HL-60/S4 treated with retinoic acid at 250 ng/mL for 4 days and 3 days (cell line): ENCODE data around the gene HLTF.
"Not testable (repeated sequence)": the region's sequence is repeated elsewhere in the genome, so short reads cannot be mapped to it uniquely, and the experiment has no call there.

Source experiments
- in situ Hi-C: fragments of 300-500 bp; cut with MboI; formaldehyde crosslinking; loops from 2 replicates; pipeline ENCODE4 v1.7.0; 2022; ENCODE audit warnings: low sequenced_read_pairs

HLTF gene, protein sequence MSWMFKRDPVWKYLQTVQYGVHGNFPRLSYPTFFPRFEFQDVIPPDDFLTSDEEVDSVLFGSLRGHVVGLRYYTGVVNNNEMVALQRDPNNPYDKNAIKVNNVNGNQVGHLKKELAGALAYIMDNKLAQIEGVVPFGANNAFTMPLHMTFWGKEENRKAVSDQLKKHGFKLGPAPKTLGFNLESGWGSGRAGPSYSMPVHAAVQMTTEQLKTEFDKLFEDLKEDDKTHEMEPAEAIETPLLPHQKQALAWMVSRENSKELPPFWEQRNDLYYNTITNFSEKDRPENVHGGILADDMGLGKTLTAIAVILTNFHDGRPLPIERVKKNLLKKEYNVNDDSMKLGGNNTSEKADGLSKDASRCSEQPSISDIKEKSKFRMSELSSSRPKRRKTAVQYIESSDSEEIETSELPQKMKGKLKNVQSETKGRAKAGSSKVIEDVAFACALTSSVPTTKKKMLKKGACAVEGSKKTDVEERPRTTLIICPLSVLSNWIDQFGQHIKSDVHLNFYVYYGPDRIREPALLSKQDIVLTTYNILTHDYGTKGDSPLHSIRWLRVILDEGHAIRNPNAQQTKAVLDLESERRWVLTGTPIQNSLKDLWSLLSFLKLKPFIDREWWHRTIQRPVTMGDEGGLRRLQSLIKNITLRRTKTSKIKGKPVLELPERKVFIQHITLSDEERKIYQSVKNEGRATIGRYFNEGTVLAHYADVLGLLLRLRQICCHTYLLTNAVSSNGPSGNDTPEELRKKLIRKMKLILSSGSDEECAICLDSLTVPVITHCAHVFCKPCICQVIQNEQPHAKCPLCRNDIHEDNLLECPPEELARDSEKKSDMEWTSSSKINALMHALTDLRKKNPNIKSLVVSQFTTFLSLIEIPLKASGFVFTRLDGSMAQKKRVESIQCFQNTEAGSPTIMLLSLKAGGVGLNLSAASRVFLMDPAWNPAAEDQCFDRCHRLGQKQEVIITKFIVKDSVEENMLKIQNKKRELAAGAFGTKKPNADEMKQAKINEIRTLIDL

DNA sequence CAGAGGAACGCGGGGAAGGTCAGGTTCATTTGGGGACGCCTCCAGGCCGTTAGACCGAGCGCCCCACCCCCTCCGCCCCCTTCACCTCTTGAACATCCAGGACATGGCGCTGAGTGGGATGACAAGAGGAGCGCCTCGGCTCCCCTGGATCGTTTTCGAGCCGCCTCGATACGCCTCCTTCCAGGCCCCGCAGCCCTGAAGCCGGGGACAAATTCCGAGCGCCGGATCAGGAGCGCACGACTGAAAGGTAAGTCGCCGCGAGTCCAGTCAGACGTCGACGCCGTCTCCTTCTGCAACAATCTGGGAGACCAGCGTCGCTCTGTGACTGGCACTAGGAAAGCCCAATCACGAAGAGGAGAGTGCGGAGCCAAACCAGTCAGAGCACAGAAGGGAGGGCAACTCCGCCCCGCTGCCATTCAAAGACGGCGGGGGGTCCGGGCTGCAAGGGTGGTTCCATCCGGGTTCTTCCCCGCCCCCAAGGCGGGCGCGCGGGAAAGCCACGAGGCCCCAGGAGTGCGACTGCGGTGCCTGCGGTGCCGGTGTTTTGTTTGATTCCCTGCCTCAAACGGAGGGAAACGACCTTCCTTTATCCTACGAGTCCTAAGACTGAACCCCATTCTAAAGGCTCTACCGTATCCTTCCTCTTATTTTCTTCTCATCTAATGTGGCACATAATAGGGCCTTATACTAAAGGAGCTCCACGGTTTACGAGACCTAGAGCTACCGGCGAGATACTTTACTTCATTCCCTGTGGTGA is at the start of gene HLTF:
Gene HLTF (minus strand): TSS at position 302 of the 757 bp plus-strand sequence. CDS start 197 bp downstream, at position 105.
- in situ Hi-C loops = no loop called here

DNA sequence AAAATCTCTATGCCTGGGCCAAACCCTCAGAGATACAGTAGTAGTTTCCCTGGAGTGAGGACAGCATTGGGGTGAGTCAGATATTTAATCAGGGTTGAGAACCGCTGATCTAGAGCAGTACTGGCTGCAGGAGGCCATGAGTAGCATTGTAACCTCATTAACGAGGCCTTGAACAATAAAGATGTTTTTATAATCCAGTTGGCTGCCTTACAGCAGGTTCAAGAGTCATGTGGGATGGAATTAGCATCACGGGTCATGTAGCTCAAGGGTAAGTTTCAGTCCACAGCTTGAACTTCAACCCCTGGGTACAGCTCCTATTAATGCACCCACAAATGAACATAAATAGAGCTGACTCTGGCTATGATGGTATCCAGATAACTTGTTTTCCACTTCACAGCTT is 48.2 kb upstream of the HLTF start:
- in situ Hi-C loops = no loop called here

DNA sequence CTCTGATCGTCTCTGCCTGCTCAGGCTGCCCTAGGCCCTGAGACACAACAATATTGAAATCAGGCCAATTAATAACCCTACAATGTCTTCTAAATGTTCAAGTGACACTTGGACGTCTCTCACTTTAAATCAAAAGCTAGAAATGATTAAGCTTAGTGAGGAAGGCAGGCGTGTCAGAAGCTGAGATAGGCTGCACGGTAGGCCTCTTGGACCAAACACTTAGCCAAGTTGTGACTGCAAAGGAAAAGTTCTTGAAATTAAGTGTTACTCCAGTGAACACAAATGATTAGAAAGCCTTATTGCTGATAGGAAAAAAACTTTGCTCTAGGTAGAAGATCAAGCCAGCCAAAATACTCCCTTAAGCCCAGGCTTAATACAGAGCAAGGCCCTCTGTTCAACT is 45.3 kb upstream of the HLTF start:
- in situ Hi-C loops = no loop called here

DNA sequence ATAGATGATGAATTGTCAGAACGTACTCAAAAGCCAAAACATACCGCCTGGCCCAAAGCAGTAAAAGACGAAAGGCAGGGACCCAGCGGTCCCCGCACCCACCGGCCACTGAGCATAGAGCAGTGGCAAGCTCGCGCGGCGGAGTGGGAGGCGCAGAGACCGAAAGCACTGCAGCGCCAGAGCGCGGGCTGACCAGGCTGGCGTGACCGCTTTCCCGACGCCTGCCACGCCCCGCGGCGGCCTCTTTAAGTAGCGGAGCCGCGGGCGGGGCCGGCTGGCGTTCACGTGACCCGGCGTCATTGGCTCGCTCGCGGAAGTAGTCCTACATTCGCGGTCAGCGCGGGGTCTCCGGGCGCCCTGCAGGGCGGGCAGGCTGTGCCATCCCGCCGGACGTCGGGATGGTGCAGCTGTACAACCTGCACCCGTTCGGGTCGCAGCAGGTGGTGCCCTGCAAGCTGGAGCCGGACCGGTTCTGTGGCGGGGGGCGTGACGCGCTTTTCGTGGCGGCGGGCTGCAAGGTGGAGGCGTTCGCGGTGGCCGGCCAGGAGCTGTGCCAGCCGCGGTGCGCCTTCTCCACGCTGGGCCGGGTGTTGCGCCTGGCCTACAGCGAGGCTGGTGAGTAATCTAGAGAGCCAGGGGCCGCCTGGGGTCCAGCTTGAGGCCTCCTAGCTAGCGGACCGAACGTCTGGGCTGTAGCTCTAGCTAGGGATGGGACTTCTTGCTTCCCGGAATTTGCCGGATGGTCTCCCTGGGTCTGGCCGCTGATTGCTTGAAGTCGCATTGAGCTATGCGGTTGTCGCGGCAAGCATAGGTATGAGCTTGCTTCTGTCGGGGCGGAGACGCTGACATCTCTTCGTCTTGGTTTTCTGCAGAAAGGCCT is 43.2 kb upstream of the HLTF start, which contains the start of gene HPS3:
Gene HPS3 (plus strand): TSS at position 313 of the 880 bp plus-strand sequence. CDS start 86 bp downstream, at position 399.
- in situ Hi-C loops = no loop called here

DNA sequence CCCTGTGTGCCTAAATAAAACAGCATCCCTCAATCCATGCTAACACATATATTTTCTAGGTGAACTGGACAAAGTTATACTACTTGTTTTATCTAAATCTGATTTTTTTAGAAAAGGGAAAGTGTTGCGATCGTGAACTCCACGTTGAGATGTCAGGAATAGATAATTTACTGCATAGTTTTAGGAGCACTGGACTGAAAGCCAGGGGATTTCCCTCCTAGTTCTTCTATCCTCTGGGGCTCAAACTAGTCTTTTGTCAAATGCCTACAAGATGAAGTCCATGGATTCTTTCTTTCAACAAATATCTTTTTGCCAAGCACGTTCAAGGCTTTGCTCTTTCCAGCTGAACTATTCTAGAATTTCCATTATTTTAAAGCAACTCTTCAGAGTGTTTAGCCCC is 42.5 kb upstream of the HLTF start:
- in situ Hi-C loops = no loop called here

DNA sequence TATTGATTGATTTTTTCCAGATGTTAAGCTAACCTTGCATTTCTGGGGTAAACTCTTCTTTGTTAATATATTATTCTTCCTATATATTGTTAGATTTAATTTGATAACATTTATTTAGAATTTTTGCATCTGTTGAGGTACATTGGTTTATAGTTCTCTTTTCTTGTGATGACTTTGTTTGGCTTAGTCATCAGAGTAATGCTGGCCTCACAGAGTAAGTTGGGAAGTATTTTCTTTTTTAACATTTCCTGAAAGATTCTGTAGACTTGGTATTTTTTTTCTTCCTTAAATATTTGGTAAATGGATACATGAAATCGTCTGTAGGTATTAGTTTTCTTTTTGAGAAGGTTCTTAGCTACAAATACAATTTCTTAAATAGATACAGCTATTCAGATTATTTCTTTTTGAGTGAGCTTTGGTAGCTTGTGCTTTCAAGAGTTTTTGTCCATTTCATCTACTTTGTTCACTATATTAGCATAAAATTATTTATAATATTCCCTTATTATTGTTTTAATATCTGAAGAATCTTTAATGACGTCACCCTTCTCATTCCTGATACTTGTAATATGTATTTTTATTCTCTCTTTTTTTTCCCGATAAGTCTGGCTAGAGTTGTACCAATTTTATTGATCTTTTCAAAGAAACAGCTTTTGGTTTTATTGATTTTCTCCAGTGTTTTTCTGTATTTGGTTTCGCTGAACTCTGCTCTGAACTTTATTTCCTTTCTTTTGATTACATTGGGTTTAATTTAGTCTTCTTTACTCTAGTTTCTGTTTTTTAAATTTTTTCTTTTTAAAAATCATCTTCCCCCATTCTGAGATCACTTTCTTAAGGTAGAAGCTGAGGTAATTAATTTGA is 36.6 kb upstream of the HLTF start:
- in situ Hi-C loops = loop anchor here (25.0 kb wide), 1 partner anchor 364 kb away; no protein-coding TSS in a partner anchor

DNA sequence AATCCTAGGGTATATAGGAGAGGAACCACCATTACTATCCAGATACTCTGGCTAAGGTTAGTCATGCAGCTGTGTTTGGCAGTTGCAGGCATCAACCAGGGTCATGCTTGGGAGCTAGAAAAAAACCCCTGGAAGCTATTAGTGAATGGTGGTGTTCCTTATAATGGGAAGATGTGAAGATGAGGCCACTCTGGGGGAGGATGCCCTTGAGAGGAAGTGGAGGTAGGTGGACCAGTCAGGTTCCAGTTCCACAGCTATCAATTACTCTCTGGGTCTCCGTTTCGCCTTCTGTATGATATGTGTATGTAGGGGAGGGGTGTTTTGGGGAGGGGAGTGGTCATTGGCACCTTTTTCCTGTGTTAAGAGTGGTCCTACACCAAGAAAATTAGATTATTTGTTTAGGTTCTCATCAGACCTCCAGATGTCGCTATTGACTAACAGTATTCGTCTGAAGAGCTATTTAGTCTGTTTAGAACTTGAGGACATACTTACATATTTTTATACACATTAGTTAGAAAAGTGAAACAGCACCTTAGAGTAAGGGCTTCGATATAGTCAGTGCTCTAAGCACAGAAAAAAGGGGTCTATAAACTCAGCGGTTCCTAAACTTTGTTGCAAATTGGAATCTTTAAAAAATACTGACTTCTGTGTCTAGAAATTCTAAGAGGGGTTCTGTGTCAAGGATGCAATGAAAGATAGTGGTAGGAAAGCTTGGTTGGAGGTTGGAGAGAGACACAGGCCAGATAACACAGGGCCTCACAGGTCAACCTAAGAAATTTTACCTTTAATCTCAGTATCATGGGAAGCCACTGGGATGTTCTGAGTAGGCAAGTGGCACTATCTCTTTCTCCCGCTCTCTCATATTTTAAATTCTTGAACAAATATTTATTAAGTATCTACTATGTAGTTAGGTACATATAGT is 34.0 kb upstream of the HLTF start:
- in situ Hi-C loops = loop anchor here (25.0 kb wide), 1 partner anchor 367 kb away; no protein-coding TSS in a partner anchor

DNA sequence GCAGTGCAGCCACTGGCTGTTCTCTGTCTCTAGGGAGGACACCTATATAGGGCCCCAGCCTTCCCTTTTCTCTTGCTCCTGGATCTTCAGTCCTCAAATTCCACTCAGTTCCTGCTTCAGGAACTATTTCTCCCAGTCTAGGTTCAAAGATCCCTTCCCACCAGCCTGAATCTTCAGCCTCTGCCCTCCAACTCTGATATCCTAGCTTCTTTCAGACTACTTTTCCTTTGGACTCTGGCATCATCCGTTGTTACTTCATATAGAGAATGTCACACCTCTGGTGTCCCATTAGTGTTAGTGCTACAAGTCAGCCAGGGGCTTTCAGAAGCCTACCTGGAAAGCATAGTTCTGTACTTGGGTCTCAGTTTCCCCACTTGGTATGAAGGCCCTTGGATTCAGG is 33.1 kb upstream of the HLTF start:
- in situ Hi-C loops = loop anchor here (10.0 to 25.0 kb wide), 2 partner anchors 155 to 368 kb away; no protein-coding TSS in a partner anchor

DNA sequence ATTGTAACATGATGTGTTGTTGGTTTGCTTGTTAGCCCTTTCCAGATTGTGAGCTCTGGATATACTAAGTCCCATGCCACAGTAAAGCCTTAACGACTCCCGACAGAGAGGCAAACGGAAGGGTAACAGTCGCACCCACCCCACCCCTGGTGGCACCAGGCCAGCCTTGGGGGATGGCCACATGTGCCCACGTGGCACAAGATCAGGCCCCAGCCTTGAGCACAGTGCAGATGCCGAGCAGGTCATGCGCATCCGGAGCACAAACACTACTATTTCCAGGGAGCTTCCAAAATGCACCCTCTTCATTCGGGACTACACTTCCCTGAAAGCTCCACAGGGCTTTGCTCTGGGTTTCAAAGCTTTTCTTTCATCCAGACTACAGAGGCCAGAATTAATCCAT is 32.4 kb upstream of the HLTF start:
- in situ Hi-C loops = loop anchor here (10.0 to 25.0 kb wide), 2 partner anchors 156 to 369 kb away; no protein-coding TSS in a partner anchor

DNA sequence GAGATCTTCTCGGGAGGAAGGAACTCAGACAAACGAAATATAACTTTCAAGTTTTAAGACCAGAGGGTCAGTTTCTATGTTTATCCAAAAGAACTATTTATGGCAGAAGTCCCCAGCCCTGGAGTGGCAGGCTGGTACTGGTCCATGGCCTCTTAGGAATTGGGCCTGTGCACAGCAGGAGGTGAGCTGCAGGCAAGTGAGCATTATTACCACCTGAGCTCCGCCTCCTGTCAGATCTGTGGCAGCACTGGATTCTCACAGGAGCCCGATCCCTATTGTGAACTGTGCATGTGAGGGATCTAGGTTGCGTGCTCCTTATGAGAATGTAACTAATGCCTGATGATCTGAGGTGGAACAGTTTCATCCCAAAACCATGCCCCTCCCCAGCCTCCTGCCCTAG is 28.8 kb upstream of the HLTF start:
- in situ Hi-C loops = loop anchor here (10.0 to 25.0 kb wide), 2 partner anchors 160 to 372 kb away; no protein-coding TSS in a partner anchor

DNA sequence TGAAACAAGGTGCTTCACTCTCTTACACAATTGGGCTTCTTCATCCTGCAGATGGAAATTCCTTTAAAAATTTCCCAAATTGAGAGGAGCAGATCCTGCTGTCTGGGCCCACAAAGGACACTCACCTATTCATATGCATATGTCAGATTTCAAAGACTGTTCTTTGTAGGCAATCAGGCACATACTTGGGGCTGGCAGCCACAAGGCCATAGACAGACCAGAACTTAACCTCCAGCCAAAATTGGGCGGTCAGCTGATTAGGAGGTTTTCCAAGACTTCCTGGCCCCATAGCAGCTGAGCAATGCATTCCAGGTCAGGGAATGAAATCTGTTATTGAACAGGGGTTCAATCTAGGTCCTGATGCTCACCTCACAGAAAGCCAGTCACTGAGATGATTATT is 28.1 kb upstream of the HLTF start:
- in situ Hi-C loops = loop anchor here (10.0 to 25.0 kb wide), 2 partner anchors 160 to 373 kb away; no protein-coding TSS in a partner anchor

DNA sequence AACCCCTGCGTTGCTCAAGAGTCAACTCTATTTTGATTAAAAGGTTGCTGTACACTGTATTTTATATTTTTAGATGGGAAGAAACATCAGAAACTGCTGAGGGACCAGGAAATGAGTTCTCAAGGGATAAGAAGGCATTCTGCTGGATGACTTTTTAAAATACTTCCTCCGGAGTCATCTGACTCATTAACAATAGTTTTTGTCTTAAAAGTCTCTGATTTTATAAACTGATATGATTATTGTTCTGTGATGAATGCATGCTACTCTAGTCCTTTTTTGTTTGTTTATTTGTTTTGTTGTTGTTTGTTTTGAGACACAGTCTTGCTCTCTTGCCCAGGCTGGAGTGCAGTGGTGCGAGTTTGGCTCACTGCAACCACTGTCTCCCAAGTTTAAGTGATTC is 18.2 kb upstream of the HLTF start:
- in situ Hi-C loops = loop anchor here (25.0 kb wide), 1 partner anchor 383 kb away; no protein-coding TSS in a partner anchor

DNA sequence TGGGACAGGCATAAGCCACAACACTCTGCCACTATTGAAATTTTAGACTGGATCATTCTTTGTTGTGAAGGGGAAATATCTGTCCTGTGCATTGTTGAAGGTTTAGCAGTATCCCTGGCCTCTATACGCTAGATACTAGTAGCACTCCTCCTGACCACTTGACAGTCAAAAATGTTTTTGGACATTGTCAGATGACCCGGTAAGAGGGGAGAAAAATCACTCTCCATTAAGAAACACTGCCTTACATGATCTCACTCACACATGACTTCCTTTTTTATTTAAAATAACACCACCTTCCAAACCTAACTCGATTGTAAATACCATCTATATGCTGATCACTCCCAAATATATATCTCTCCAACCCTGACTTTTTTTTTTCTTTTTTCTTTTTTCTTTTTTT is 15.3 kb upstream of the HLTF start:
- in situ Hi-C loops = loop anchor here (25.0 kb wide), 1 partner anchor 386 kb away; no protein-coding TSS in a partner anchor

DNA sequence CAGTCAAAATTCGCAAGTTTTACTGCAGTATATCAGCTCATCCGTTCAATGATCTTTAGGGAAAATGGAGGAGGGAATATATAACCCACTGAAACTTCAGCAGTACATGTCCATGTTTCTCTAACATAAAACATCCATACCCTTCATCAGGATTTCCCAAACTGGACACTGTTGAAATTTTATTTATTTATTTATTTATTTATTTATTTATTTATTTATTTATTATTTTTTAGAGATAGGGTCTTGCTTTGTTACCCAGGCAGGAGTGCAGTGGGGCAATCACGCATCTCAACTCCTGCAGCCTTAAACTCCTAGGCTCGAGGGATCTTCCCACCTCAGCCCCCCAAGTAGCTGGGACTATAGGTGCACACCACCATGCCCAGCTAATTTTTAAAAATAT is 14.8 kb upstream of the HLTF start:
- in situ Hi-C loops = loop anchor here (25.0 kb wide), 1 partner anchor 386 kb away; no protein-coding TSS in a partner anchor

DNA sequence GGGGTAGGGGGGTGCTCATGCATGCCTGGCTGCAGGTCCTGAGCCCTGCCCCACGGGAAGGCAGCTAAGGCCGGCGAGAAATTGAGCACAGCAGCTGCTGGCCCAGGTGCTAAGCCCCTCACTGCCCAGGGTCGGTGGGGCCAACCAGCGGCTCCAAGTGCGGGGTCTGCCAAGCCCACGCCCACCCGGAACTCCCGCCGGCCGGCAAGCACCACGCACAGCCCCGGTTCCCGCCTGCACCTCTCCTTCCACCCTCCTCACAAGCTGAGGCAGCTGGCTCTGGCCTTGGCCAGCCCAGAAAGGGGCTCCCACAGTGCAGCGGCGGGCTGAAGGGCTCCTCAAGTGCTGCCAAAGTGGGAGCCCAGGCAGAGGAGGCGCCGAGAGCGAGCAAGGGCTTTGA is 11.7 kb upstream of the HLTF start:
- in situ Hi-C loops = not testable (repeated sequence)

DNA sequence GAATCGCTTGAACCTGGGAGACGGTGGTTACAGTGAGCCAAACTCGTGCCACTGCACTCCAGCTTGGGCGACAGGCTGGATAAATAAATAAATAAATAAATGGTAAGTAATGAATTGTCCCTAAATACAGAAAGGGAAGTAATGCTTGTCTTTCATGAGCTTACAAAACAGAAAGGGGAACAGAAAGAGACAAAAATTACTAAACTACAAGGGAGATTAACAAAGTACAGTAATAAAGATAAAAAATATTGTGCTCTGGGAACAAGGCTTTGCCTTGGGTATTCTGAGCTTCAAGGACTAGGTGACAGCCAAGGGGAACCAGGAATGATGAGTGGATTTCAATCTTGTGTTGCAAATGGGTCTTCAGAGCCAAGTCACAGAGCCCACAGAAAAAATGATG is 9.2 kb upstream of the HLTF start:
- in situ Hi-C loops = no loop called here

DNA sequence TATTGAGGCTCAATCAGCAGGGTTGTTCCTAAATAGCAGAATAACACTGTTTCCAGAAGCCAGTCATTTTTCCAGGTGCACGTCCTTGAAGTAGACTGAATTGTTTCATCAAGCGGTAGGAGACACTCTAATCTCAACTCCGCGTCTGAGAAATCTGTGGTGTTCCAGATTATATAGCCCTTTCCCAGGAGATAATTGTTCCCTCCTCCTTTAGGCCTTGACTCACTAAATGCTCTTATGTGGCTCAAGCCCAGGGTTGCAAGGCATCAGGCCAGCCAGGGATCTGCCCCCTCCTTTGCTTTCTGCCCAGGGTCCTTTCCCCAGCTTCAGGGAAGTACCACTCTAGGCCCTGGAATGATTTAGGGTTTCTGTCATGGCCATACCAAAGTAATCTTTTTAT is 5.7 kb upstream of the HLTF start:
- in situ Hi-C loops = no loop called here
